ENCODE measurements around the gene LDHAL6A.
"Not testable (repeated sequence)": the region's sequence is repeated elsewhere in the genome, so short reads cannot be mapped to it uniquely, and the experiment has no call there.

Gene LDHAL6A

GRCh38 chr11:18455686-18456372 is at the start of gene LDHAL6A:
TSS of gene LDHAL6A (plus strand) at chr11:18455856. CDS start at chr11:18456681, 825 bp downstream.
- no peak for DNase-seq (ENCODE audit: low spot score)

- not testable (repeated sequence) for DNase-seq (ENCODE audit: low spot score)
Measured at GRCh38 chr11:18407400-18407799, 48.3 kb upstream of the LDHAL6A start.

DNA sequence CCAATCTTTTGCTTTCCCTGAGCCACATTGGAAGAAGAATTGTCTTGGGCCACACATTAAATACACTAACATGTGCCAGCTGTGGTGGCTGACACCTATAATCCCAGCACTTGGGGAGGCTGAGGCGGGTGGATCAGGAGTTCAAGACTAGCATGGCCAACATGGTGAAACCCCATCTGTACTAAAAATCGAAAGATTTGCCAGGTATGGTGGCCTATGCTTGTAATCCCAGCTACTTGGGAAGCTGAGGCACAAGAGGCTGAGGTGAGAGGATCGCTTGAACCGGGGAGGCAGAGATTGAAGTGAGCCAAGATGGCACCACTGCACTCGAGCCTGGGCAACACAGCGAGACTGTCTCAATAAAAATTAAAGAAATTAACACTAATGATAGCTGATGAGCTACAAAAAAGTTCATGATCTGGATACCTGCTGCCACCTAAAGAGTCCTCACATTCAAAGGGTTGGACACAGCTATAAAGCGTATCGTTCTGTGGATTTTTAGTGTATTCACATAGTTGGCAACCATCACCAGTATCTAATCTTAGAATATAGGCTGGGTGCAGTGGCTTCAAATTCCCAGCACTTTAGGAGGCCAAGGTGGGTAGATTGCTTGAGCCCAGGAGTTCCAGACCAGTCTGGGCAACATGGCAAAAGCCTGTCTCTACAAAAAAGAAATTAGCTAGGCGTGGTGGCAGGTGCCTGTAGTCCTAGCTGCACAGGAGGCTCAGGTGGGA is 46.9 kb upstream of the LDHAL6A start:
- DNase-seq (ENCODE audit: low spot score): no peak

DNA sequence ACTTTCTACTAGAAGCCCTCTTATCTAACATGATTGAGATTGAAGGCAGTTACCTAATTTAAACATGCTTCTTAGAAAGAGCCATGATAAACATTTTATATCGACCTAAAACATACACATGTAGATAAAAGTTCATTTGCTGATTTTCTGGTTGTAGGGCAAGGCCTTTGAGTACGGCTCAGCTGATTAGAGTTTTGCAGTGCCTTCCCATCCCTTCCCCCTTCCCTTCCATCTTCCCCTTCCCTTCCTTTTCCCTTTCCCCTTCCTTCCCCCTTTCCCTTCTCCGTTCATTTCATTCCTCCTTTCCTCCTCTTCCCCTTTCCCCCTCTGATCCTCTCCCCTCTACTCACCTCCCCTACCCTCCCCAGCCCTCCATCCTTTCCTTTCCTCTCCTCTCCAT is 39.2 kb upstream of the LDHAL6A start:
- no peak for DNase-seq (ENCODE audit: low spot score)

DNA sequence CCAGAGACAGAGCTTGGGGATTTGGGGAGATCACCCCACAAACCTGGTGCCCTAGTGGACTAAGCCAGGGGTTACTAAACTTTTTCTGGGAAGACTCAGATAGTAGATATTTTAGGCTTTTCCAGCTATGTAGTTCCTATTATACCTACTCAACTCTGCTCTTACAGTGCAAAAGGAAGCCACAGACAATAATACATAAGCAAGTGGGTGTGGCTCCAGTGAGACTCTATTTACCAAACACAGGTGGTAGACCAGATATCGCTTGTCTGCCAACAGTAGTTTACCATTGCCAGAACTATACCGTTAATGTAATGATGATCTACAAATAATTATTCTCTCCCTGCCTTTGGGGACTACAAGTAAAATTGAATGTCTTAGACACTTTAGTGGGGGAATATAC is 36.6 kb upstream of the LDHAL6A start:
- no peak for DNase-seq (ENCODE audit: low spot score)

DNA sequence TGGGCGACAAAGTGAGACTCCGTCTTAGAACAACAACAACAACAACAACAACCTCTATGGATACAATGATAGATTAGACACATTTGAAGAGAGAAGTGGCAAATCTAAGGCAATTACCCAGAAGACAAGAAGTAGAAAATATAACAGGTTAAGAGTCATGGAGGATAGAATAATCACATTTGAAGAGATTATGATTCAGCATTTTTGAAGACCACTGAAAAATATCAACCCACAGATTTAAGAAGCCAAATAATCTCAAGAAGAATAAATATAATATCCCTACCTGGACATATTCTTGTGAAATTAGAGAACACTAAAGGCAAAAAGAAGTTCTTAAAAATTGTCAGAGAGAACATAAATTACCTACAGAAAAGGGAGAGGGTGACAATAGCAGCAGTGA is 35.6 kb upstream of the LDHAL6A start:
- no peak for DNase-seq (ENCODE audit: low spot score)

DNA sequence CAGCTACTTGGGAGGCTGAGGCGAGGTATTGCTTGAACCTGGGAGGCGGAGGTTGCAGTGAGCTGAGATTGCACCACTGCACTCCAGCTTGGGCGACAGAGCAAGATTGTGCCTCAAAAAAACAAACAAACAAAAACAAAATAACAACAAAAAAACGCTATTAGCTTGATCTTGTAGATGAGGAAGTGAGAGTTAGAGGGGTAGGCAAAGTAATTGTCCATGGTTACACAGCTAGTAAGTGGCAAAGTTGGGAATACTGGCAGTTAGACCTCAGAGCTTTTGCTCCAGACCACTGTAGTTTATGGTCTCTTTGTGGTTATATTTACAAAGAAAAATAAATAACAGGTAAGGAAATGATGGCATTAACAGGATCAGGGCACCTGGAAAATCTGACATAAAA is 28.4 kb upstream of the LDHAL6A start:
- no peak for DNase-seq (ENCODE audit: low spot score)

DNA sequence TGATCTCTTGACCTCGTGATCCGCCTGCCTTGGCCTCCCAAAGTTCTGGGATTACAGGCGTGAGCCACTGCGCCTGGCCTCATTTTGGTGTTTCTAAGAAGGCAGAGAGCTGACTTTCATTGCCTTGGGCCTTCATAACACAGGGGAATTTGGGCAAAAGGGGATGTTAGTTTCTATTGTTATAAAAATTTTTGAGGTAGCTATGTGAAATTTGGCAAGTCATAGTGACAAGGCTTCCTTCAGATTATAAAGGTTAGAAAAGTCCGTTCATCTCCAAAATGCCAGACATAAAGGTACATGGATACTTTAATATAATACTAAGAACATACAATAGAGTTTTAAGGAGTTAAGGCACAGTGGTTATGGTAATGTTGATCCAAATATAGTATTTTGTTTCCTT is 26.3 kb upstream of the LDHAL6A start:
- no peak for DNase-seq (ENCODE audit: low spot score)

DNA sequence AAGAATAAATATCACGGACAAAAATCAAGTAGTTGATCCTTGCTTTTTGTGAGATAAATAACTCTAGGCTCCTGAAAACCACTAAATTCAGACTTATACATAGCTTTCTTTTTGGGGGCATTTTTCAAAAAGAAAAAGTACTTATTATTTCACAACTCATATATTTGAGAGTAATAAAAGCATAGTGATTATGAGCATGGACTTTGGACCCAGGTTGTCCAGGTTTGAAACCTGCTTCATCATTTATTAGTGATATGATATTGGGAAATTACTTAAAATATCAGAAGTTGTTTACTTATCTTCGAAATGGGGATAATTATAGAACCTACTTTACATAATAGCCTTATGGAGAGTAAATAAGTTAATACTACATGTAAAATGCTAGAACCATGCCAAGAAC is 17.0 kb upstream of the LDHAL6A start:
- DNase-seq (ENCODE audit: low spot score): no peak

- no peak for DNase-seq (ENCODE audit: low spot score)
Measured at GRCh38 chr11:18449251-18449650, 6.4 kb upstream of the LDHAL6A start.

GRCh38 chr11:18452927-18453326 is 2.7 kb upstream of the LDHAL6A start:
- no peak for DNase-seq (ENCODE audit: low spot score)

- DNase-seq (ENCODE audit: low spot score): peak; percentile 10
Measured at GRCh38 chr11:18457450-18457849, 1.8 kb downstream of the LDHAL6A start.

- DNase-seq (ENCODE audit: low spot score): no peak
Measured at GRCh38 chr11:18459634-18460033, 4.0 kb downstream of the LDHAL6A start.

- no peak for DNase-seq (ENCODE audit: low spot score)
Measured at GRCh38 chr11:18461909-18462308, 6.3 kb downstream of the LDHAL6A start.

- DNase-seq (ENCODE audit: low spot score): no peak
Measured at GRCh38 chr11:18463439-18463838, 7.8 kb downstream of the LDHAL6A start.

DNA sequence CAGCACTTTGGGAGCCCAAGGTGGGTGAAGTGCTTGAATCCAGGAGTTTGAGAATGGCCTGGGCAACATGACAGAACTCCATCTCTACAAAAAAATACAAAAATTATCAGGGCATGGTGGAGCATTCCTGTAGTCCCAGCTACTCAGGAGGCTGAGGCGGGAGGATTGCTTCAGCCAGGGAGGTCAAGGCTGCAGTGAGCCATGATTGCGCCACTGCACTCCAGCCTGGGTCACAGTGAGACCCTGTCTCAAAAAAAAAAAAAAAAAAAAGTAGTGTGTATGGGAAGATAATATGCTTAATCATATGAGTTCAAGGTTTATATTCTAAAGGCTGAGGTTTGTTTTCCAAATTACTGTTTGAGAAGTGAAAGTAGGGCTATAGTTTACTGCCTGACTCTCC is 10.7 kb downstream of the LDHAL6A start:
- DNase-seq (ENCODE audit: low spot score): no peak

DNA sequence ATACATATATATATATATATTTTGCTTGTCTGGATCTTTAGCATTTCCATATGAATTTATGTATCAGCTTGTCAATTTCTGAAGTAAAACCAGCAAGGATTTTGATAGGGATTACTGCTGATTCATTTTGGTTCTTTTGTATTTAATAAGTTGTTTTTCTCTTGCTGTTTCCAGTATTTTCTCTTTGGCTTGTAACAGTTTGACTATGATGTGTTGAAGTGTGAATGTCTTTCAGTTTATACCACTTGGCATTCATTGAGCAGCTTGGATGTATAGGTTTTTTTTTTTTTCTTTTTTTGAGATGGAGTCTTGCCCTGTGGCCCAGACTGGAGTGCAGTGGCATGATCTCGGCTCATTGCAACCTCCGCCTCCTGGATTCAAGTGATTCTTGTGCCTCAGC is 12.4 kb downstream of the LDHAL6A start:
- no peak for DNase-seq (ENCODE audit: low spot score)

- DNase-seq (ENCODE audit: low spot score): no peak
Measured at GRCh38 chr11:18468961-18469360, 13.3 kb downstream of the LDHAL6A start.

- no peak for DNase-seq (ENCODE audit: low spot score)
Measured at GRCh38 chr11:18471995-18472394, 16.3 kb downstream of the LDHAL6A start.

DNA sequence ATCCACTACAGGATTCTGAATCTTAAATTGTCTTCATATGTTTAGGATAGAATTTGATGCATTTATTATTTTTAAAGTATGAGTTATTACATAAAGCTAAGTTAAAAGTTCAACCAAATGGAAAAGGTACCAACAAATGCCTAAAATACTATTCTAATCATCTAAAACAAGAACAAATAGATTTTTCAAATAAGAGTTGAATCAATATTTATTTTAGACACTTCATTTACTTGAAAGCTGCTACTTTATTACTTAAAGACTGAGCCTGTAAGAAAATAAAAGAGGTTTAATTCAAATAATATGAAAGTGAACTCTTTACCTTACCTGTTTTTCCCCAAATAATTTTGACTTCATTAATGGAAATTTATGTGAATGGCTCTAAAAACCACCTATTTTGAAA is 16.9 kb downstream of the LDHAL6A start:
- DNase-seq (ENCODE audit: low spot score): no peak

- DNase-seq (ENCODE audit: low spot score): no peak
Measured at GRCh38 chr11:18479063-18479462, 23.4 kb downstream of the LDHAL6A start.

DNA sequence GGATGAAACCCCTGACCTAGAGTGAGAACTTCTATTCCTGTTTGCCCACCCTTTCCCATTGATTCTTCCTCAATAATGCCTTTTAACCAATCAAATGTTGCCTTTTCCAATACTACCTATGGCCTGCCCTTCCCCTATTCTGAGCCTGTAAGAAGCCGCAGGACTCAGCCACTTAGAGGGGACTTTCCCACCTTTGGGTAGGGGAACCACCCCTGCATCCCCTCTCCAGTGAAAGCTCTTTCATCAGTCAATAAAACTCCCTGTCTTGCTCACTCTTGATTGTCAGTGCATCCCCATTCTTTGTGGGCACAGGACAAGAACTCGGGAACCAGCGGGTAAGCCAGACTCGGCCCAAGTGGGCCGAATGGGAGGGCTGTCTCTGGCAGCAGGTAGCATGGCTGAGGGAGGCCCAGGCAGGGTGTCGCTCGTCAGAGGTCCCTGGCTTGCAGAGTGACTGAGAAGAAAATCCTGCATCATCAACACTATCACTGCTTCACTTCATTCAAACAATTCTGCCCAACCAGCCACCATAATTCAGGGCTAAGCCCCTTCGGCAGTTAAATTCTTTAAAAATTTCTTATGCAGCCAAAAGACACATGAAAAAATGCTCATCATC is 30.4 kb downstream of the LDHAL6A start:
- DNase-seq (ENCODE audit: low spot score): no peak

- peak; percentile 55 for DNase-seq (ENCODE audit: low spot score)
Measured at GRCh38 chr11:18490319-18490718, 34.7 kb downstream of the LDHAL6A start.

Data from COLO829 (cell line).